Skeletal muscle cell (primary cell): ENCODE results near the gene MAPT.

Source experiments
- DNase-seq: peaks from one replicate; pipeline ENCODE4 v3.0.0-alpha.2; 2010; ENCODE audit warnings: low read depth
- H3K4me3 ChIP-seq: 2 replicates; pipeline ENCODE4 v1.5.1; 2011; ENCODE audit warnings: low read depth, mild to moderate bottlenecking, control low read depth, low read length, moderate library complexity

Gene MAPT

GRCh38 chr17:45963889-45964288 is 69.5 kb downstream of the MAPT start:
- no peak for DNase-seq
- no peak overlapping the region for H3K4me3 ChIP-seq

- no peak overlapping the region for H3K4me3 ChIP-seq
- DNase-seq, result no peak
Observed at GRCh38 chr17:45964634-45965033, 70.3 kb downstream of the MAPT start.

- DNase-seq, result no peak
- no peak overlapping the region for H3K4me3 ChIP-seq
Observed at GRCh38 chr17:45965812-45966211, 71.5 kb downstream of the MAPT start.

GRCh38 chr17:45966606-45967280 is 72.4 kb downstream of the MAPT start:
- DNase-seq, result no peak
- no peak overlapping the region for H3K4me3 ChIP-seq

GRCh38 chr17:45967378-45967777 is 73.0 kb downstream of the MAPT start:
- no peak overlapping the region for H3K4me3 ChIP-seq
- DNase-seq, result no peak

GRCh38 chr17:45968732-45969131 is 74.4 kb downstream of the MAPT start:
- DNase-seq, result no peak
- no peak overlapping the region for H3K4me3 ChIP-seq

- no peak for DNase-seq
- no peak overlapping the region for H3K4me3 ChIP-seq
Observed at GRCh38 chr17:45969726-45970125, 75.4 kb downstream of the MAPT start.

- no peak overlapping the region for H3K4me3 ChIP-seq
Observed at GRCh38 chr17:45970659-45971058, 76.3 kb downstream of the MAPT start.

GRCh38 chr17:45971698-45972141 is 77.4 kb downstream of the MAPT start:
- DNase-seq, result no peak
- no peak overlapping the region for H3K4me3 ChIP-seq

More at GRCh38 chr17:45970659-45971058, 76.3 kb downstream of the MAPT start:
- no peak for DNase-seq

GRCh38 chr17:45972531-45972930 is 78.2 kb downstream of the MAPT start:
- H3K4me3 ChIP-seq, result no peak overlapping the region
- no peak for DNase-seq

GRCh38 chr17:45973099-45973780 is 78.9 kb downstream of the MAPT start:
- DNase-seq, result no peak
- no peak overlapping the region for H3K4me3 ChIP-seq

- no peak overlapping the region for H3K4me3 ChIP-seq
- no peak for DNase-seq
Observed at GRCh38 chr17:45973946-45974859, 79.8 kb downstream of the MAPT start.

GRCh38 chr17:45974916-45975630 is 80.7 kb downstream of the MAPT start:
- no peak overlapping the region for H3K4me3 ChIP-seq
- DNase-seq, result no peak

- no peak for DNase-seq
- no peak overlapping the region for H3K4me3 ChIP-seq
Observed at GRCh38 chr17:45975640-45976295, 81.4 kb downstream of the MAPT start.

GRCh38 chr17:45976391-45976754 is 82.0 kb downstream of the MAPT start:
- no peak for DNase-seq
- no peak overlapping the region for H3K4me3 ChIP-seq

GRCh38 chr17:45976755-45977505 is 82.6 kb downstream of the MAPT start:
- H3K4me3 ChIP-seq, result no peak overlapping the region
- no peak for DNase-seq

GRCh38 chr17:45977506-45977824 is 83.1 kb downstream of the MAPT start:
- no peak overlapping the region for H3K4me3 ChIP-seq
- DNase-seq, result no peak

- DNase-seq, result no peak
Observed at GRCh38 chr17:45977976-45978626, 83.7 kb downstream of the MAPT start.

More at GRCh38 chr17:45977976-45978626, 83.7 kb downstream of the MAPT start:
- no peak overlapping the region for H3K4me3 ChIP-seq
